ENCODE measurements around the gene CATSPER1.

The CATSPER1 gene

DNA sequence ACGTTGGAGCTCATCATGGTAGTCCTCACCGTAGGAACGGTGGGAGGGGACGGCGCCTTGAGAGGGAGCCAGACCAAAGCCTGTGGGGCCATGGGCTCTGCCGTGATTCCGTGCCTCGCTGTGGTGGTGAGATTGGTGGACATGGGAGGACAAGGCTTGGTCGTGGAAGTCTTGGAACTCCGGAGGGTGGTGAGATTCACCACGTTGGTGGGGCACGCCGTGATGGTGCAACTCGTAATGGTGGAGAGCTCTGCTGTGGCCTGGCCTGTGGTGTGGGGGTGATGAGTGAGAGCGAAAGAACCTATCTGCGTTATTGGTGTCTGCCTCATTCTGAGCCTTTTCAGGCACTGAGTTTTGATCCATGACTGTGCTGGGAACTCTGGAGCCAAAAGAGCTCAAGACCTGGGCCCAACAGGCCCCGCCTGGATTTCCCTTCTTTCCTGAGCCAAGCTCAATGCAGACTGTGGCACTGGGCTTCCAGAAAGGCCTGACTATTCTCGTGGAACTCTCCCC, at the start of gene CATSPER1:
CATSPER1 (minus strand) TSS at position 463 of the 513 bp plus-strand sequence; CDS start at position 363, 100 bp downstream.
- no peak for DNase-seq

DNA sequence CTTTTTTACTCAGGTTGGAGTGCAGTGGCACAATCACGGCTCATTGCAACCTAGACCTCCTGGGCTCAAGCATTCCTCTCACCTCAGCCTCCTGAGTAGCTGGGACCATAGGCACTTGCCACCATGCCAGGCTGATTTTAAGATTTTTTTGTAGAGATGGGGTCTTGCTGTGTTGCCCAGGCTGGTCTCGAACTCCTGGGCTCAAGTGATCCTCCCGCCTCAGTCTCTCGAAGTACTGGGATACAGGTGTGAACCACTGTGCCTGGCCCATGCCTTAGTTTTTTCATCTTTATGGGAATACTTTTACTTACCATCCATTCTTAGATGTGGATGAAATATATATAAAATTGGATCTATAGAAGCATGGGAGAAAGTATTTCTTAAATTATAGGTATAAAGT, 49.0 kb upstream of the CATSPER1 start:
- no peak for DNase-seq

DNA sequence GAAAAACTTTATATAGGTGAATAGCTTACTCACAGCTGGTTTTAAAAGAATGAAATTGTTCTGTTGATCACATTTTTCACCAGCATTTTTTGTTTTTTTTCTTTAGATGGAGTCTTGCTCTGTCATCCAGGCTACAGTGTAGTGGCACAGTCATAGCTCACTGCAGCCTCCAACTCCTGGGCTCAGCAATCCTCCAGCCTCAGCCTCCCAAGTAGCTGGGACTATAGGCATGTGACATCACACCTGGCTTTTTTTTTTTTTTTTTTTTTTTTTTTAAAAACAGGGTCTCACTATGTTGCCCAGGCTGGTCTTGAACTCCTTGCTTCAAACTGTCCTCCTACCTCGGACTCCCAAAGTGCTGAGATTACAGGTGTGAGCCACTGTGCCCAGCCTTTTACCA, 47.4 kb upstream of the CATSPER1 start:
- no peak for DNase-seq

DNA sequence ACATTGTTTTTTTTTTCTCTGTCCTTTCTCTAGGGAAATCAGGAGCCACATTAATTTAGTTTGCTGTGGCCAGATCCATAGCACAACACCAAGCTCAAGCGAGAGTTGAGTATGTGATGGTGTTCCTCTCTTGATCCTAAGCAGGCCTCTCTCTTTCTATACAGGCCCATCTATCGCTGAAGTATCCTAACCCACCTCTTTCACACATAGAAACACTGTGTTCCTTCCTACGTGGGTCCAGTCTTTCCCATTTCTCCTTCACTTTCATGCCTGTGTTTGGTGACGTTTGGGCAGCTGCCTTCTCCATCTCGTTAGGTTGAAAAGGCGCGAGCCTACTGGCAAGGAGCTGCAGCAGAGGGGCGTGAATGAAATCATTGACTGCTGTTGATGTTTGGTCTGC, 46.2 kb upstream of the CATSPER1 start:
- DNase-seq = no peak

DNA sequence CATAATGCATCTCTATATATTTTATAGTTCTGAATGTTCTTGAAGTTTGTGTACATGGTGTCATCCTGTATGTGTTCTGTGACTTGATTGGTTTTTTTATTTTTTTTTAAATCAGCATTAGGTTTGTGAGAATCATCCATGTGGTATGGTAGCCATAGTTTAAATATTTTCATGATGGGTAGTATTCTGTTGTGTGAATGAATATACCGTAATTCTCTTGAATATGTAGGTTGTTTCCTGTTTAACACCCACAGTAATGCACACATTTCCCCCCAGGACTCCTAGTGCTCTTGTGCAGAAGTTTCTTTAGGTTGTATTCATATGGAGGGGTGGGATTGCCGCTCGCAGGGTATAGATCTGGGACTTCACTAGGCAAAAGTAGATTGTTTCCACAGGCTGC, 45.8 kb upstream of the CATSPER1 start:
- DNase-seq = no peak

DNA sequence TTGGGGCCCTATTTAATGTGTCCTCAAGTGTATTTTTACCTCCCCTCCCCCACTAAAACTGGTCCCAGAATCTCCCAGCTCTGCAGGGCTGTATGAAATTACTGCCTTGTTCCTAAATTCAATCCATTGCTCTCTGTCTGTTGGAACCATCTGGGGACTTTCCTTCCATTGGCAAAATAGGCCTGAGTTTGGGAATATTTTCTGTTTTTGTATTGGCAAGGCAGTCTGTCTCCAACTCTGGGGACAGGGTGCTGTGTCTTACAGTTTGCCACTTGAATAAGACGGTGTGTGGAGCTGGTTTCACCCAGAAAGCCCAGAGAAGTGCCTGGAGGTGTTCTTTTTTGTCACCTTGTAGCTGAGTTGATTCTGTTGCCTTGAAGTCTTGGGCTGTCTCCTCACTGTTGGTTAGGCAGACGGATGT, 45.1 kb upstream of the CATSPER1 start:
- DNase-seq = peak; percentile 34

DNA sequence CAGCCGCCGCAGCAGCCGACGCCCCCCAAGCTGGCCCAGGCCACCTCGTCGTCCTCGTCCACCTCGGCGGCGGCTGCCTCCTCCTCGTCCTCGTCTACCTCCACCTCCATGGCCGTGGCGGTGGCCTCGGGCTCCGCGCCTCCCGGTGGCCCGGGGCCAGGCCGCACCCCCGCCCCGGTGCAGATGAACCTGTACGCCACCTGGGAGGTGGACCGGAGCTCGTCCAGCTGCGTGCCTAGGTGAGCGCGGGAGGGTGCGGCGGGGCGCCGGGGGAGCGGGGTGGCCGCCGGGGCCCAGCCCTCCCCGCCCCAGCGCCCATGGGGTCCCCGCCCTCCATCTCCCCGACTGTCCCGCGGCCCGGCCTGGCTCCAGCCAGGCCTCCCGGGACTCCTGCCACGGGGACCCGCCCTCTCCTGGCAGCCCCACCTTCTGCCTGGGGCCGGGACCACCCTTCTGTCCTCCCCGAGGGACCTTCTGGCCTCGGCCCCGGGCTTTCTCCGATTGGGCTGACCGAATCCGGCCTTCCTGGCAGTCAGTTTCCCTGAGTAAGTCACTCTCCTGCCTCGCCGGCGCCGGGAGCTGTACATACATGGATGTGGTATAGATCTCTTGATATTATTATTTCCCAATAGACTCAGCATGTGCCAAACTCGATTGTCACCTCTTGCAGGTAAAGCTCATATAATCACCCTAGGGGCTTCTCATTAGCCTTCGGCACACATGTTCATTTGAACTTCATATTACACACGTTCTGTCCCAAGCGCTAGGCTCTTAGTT, 44.5 kb upstream of the CATSPER1 start:
- DNase-seq = peak; percentile 27

DNA sequence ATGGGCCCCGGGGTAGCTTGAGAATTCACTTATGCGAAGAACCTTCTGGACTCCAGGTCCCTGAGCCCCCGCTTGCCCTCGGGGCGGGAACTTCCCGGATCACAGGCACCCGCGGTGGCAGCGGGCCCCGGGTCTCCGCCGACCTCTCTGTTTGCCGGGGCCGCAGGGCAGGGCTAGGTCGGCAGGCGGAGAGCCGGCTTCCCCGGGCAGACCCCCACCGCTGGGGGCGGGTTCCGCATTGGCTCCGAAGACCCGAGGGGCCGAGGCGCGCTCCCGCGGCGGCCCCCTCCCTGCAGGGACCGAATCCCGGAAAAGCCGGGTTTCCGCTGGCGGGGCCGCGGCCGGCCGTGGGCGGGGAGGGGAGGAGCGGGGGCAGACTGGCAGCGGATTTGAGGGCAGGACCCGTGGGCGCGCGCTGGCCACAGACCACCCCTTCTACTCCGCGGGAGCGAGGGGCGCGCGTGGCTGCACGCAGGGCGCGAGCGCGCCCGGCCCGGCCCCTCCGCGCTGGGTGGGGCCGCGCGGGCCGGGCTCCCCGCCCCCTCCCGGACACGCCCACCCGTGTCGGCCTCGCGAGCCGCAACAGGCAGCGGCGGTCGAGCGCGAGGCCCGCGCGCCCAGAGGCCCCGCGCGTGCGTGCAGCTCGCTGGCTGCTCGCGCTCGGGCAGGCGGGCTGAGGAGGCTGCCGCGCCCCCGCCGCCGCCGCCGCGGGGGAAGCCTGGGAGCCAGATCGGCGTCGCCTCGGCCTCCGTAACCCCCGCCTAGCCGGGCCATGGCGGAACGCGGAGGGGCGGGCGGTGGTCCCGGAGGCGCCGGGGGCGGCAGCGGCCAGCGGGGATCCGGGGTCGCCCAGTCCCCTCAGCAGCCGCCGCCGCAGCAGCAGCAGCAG, 43.7 kb upstream of the CATSPER1 start, which contains the start of gene PACS1:
PACS1 (plus strand) TSS at position 558 of the 889 bp plus-strand sequence; CDS start at position 773, 215 bp downstream.
- DNase-seq = peak; percentile 87

DNA sequence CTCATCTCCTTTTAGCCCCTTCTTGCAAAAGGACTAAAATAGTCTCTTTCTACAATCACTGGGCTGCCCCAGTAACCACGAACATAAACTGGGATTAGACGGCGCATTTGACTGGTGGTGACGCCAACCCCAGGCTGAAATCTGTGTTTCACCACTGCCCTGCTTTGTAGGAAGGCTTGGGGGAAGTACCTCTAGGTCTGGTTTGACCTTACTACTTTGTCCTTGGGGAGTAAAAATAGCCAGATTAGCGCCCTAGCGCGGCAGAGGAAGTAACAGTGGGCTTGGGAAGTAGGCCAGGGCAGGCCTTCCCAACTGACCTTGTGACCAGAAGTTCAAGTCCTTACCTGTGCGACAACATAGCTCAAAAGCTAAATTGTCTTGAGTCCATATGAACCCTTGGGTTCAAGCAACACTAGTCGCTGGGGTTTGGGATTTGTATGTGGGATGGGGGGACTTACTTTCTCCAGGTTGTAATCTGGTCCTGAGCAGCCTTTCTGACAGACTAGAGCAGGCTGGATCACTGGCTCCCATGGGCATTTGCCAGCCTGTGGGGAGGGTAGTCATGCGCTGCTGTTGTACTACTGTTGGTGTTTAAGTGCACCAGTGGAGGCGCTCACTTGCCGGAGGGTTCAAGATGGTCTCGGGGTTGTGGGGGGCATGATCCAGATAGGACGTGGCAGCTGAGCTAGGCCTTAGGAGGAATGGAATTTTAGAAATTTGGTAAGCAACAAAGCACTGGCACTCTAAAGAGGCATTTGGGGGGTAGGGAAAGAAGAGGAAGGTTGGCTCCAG, 42.8 kb upstream of the CATSPER1 start:
- DNase-seq = peak; percentile 35

DNA sequence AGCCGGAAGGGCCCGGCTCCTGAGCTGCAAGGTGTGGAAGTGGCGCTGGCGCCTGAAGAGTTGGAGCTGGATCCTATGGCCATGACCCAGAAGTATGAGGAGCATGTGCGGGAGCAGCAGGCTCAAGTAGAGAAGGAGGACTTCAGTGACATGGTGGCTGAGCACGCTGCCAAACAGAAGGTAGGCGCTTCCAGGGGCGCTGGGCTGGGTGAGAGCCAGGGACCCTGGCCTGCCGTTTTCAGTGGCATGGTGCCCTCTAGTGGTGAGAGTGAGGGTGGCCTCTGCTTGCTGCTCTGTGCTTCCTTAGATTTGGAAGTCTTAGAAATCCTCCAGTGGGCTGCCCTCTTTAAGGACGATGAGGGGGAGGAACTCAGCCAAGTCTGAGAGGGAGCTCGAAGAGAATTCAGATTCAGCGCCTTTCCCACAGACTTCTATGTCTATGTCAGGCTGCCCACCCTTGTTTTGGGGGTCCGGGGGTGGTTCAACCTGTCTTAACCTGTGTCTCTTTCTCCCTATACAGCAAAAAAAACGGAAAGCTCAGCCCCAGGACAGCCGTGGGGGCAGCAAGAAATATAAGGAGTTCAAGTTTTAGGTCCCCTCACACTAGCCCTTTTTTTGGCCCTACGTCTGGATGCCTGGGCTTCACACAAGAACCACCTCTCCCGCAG, 42.0 kb upstream of the CATSPER1 start:
- DNase-seq = peak; percentile 81

DNA sequence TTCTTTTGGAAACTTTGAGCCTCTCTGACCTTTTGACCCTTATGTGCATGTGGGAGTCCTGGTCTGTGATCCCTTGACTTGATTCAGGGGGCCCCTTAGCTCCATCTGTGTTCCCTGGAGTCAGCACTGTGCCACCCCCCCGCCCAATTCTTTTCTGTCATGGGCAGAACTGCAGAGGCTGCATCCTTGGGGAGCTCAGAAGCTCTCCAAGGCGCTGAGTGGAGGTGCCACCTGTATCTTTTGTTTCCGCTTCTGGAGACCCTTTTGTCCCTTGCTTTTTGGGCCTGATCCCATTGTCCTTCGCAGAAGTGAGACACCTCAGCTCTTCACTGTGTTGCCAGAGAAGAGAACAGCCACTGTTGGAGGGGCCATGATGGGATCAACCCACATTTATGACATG, 41.4 kb upstream of the CATSPER1 start:
- DNase-seq = no peak

DNA sequence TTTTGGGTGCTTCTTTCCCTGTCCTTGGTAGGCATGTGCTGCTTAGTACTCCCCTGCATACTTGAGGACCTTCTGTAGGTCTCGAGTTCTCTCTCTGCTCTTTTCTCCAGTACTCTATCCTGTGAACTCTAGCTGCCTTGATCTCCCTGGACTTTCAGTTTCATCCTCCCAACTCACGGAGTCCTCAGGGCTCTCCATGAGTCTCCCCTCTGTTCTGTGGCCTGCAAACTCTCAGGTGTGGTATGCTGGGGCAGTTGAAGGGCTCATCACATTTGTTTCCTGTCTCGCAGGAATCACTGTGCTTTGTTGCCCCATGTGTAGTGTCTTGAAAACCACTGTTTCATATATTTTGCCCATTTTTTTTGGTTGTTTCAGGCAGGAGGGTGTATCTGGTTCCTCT, 40.5 kb upstream of the CATSPER1 start:
- no peak for DNase-seq

DNA sequence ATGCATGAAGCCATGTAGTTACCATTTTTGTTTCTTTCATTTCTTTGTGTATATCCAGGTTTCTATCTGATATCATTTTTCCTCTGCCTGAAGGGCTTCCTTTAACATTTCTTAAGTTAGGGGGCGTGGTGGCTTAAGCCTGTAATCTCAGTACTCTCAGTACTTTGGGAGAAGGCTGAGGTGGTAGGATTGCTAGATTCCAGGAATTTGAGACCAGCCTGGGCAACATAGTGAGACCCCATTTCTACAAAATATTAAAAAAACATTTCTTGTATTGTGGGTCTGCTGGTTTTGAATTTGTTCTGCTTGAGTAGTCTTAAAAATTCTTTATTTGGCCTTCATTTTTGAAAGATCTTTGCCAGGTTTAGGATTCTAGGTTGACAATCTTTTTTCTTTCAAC, 38.3 kb upstream of the CATSPER1 start:
- no peak for DNase-seq

DNA sequence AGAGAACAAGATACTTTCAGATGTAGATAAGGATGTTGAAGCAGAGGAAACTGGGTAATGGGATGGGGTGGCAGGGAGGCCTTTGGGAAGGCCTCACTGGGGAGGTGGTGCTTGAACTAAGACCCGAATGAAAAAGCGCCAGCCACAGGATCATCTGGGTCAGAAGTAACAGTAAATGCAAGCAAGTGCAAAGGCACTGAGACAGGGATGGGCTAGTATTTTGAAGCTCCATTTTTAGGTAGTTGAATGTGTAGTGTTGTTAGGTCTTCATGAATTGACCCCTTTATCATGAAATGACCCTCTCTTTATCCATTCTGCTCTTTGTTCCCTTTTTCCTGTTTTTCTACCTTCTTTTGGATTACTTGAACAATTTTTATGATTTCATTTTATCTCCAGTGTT, 37.6 kb upstream of the CATSPER1 start:
- no peak for DNase-seq

DNA sequence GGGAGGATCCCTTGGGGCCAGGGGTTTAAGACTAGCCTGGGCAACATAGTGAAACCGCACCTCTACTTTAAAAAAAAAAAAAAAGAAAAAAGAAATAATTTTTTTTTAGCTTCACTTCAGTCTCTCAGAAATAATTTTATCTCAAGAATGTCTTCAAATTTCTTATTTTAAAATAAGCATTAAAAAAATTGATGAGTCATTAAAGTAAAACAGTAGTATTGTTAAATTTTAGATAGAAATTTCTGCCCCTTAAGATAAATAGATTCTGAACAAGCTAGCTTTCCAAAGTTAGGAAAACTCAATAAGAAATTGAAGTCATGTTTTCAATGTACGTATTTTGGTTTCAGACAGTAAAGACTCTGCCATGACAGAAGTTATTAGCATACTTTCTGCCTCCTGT, 36.1 kb upstream of the CATSPER1 start:
- no peak for DNase-seq

DNA sequence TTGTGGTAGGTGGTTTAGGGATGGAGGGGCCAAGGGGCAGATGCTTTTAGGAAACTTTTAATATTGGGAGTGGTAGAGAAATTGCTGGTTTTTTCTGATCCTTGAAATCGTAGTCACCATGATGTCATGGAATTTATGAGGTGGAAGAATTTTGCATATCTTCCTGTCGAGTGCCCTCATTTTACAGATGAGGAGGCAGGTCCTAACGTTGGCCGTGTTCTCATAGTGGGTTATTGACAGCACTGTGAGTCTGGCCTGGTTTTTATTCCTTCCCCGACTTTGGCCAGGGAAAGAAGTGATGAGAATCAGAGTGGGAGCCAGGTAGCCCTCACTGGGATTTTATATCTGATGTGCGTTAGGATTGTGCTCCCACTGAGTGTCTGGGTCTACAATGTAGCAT, 35.0 kb upstream of the CATSPER1 start:
- DNase-seq = no peak

DNA sequence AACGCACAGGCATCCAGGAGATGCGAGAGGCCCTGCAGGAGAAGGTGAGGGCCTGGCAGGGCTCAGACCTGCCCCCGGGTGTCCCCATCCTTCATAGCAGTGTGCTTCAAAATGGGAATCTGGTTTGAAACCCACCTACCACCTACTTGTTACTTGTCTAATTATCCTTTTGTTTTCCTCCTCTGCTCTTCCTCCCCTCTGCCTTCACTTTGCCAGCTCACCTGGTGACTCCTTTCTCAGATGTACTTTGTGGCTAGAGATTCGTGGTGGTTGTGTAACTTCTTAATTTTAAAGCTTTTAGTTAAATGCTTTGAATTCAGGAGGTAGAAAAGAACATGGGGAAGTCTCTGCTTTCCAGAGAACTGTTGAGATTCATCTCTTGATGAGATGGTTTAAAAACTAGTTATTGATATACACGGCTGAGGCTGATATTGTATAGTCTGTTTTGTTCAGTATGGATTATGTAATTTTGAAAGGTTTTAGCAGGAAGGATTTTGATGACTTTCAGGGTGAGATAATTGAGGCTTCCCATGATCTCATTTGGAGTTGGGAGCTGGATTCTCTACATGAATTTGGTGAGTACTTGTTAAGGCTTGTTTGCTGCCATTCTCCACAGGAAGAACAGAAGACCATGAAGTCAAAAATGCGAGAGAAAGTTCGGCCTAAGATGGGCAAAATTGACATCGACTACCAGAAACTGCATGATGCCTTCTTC, 33.8 kb upstream of the CATSPER1 start:
- no peak for DNase-seq

DNA sequence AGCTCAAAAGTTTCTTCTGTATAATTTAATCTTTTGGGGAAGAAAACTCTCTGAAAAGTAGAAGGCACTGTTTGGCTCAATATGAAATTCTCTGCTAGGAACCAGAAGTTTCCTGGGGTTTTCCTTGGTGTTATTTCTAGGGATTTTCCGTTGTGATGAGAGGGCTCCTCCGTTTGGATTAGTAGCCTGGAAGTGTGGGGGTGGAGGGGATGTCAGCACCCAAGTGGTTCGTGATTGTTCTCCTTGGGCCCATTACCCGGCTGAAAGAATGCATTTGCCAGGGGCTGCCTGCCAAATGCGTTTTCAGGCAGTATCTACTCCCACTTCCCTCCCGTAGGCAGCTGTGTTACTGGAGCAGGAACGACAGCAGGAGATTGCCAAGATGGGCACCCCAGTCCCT, 30.2 kb upstream of the CATSPER1 start:
- DNase-seq = no peak

DNA sequence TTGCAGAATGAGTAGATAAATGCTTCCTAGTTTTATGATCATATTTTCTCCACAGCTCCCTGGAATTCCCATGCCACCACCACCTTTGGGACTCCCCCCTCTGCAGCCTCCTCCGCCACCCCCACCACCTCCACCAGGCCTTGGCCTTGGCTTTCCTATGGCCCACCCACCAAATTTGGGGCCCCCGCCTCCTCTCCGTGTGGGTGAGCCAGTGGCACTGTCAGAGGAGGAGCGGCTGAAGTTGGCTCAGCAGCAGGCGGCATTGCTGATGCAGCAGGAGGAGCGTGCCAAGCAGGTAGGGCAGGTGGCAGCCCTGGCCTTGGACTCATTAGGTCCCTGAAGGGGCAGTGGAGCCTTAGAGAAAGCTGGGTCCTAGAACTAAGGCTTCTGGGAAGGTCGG, 28.7 kb upstream of the CATSPER1 start:
- DNase-seq = no peak

DNA sequence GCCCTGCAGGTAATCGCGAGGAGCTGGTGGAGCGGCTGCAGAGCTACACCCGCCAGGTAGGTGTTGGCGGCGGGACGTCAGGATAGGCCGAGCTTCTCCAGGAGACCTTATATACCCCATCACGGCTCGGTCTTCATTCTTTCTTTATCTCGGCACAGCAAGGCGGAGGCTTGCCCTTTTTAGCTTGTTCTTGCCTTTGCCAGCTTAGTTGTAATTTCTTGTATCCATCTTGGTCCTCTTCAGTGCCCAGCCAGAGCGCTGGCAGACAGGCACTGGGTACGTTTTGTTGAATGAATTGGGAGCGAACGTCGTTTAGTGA, 26.3 kb upstream of the CATSPER1 start:
- DNase-seq = no peak

DNA sequence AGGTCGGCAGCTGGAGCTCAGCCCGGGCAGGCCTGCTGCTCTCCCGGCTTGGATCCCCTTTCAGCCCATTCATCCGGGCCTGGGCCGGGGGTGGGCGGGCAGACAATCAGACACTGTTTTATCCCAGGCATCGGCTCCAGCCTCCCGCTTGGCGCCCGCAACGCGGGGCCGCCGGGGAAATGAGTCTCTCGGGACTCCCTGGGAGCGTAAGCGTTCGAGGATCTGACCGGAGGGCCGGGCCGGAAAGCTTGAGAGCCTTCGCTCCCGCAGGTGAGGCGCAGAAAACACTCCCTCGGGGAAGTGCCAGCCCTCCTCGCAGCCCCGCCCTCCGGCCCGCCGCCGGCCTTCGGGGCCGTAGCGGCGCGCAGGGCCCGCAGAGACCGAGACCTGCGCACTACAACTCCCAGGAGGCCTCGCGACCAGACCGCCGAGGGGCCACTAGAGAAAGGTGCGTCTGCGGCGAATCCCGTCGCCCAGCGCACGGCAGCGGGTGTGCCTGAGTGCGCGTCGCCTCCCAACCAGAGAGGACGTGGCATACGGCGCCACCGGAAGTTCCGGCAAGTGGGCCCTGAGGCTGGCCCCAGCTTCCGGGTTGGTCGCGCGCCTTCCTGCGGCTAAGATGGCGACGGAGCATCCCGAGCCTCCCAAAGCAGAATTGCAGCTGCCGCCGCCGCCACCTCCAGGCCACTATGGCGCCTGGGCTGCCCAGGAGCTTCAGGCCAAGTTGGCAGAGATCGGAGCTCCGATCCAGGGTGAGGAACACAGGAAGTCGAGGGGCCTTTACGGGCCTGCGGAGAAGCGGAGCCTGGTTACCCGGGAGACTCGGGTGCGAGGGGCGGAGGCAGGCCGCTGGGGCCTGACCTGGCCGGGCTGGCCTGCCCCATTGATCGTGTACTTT, 25.7 kb upstream of the CATSPER1 start, which contains the start of gene SF3B2:
SF3B2 (plus strand) TSS at position 599 of the 898 bp plus-strand sequence; CDS start at position 620, 21 bp downstream.
- DNase-seq = peak; percentile 99

All from activated CD4-positive, alpha-beta T cell treated with anti-CD3 and anti-CD28 coated beads, Interleukin-10, Interleukin-2, amounts not matched to agents 100 ng/mL and 50 ng/mL, durations not matched to agents 16 hours and 8 hours (primary cell).